NCI-H510A (cell line): ENCODE results near the gene SIPA1L3.

ENCODE experiments used
- DNase-seq: peaks from one replicate; lab custom pipeline; 2025; lab: John Stamatoyannopoulos, UW

Gene SIPA1L3

GRCh38 chr19:38239816-38240215, 332.8 kb downstream of the SIPA1L3 start:
- DNase-seq, result no peak

DNA sequence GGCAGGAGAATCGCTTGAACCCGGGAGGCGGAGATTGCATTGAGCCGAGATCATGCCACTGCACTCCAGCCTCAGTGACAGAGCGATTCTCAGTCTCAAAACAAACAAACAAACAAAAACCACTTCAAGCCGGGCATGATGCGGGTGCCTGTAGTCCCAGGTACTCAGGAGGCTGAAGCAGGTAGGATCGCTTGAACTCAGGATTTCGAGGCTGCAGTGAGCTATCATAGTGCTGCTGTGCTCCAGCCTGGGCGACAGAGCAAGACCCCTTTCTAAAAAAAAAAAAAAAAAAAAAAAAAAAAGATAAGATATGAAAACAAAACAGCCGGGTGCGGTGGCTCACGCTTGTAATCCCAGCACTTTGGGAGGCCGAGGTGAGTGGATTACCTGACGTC, 336.3 kb downstream of the SIPA1L3 start:
- DNase-seq, result no peak

DNA sequence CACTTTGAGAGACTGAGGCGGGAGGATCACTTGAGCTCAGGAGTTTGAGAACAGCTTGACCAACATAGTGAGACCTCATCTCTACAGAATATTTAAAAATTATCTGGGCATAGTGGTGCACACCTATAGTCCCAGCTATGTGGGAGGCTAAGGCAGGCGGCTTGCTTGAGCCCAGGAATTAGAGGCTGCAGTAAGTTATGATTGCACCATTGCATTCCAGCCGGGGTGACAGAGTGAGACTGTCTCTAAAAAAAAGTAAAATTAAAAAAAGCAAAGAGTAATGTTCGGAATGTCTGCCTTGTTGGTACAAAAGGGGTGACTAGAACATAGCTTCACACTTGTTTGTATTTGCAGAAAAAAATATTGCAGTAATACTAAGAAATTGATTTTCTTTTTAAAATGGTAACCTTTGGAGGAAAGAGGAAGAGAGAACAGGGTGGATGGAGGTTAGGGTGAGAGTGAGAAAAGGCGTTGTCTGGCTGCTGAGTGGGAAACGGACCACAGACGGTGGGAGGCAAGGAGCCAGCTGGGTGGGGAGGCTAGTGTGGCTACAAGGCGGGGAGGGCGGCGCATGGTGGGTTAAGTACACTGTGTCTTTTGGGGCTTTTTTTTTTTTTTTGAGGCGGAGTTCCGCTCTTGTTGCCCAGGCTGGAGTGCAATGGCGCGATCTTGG, 339.0 kb downstream of the SIPA1L3 start:
- DNase-seq, result no peak

- DNase-seq, result no peak
Measured at GRCh38 chr19:38247126-38247525, 340.1 kb downstream of the SIPA1L3 start.

- no peak for DNase-seq
Measured at GRCh38 chr19:38247734-38248268, 340.8 kb downstream of the SIPA1L3 start.

- no peak for DNase-seq
Measured at GRCh38 chr19:38248421-38248820, 341.4 kb downstream of the SIPA1L3 start.

GRCh38 chr19:38250428-38250820, 343.4 kb downstream of the SIPA1L3 start:
- no peak for DNase-seq

DNA sequence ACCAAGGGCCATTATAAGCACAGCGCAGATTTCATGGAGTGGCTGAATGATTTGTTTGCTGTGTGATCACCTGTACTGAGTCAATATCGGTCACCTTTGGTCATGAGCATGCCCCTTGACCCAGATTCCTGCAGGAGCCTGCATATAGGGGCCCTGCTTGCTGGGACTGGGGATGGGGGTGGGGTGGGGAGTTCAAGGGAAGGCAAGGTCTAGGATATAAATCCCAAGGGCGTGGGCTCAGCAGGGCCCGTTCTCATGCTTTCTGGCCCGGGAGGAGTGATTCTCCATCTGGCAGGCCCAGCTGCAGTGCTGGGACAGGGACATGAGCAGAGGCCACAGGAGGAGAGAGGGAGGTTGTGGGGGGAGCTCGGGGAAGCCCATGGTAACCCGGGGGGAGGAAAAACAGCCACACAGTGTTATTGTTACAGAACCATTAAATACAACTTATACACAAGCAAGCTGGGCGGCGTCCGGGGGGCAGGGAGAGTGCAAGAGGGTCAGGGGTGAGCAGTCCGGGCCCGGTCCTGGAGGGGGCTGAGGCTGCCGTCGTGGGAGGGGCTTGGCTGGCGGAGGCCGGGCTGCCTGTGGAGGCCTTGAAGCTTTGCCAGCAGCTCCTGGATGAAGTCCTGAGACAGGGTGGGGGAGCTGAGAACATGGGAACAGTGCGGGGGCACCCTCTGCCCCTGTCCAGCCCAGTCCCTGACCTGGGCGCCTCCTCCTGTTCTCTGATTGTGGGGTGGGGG, 344.0 kb downstream of the SIPA1L3 start:
- peak; percentile 46 for DNase-seq

- no peak for DNase-seq
Measured at GRCh38 chr19:38251564-38252051, 344.6 kb downstream of the SIPA1L3 start.

DNA sequence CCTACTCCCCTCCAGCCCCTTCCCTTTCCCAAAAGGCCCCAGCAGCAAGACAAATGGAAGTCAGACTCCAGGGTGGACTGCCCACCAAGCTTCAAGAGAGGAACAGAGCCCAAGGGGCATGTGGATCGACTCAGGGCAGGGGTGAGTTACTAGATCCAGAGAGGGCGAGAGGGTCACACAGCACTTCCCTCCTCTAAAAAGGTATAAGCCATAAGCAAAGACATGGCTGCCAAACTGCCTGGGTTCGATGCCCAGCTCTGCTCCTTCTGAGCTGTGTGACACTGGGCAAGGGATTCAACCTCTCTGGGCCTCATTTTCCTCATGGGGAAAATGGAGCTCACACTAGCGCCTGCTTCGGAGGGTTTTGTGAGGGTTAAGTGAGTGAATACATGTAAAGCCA, 345.4 kb downstream of the SIPA1L3 start:
- no peak for DNase-seq

DNA sequence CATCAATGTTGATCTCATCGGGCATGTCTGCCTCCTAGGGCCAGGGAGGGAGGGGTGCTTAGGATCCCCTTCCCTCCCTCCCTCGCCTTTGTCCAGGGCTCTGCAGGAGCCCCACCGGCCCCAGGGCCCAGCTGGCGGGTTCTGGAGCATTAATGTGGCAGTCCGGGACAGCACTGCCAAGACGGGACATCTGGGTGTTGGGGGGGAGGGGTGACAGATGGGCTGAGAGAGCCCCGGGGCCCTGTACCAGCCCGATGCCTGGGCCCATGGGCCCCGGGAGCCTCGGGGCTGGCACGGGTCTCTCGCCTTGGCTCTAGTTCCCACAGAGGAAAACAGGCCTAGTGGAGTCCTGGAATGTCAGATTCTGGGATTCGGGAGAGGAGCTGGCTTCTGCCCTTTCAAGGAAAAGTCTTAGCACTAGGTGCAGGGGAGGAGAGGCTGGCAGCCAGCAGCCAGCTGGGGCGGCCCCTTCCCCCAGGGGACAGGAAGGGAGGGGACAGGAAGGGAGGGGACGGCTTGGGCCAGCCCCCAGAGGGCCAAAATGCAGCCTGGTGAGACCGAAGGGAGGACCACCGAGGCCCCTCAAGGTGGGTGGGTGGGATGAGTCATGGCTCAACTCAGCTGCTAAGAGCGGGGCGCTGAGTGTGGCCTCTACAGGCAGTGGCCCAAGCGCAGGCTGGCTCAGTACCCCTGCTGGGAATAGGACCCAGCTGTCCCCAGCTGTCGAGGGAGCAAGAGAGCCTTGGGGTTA, 346.1 kb downstream of the SIPA1L3 start:
- no peak for DNase-seq

- no peak for DNase-seq
Measured at GRCh38 chr19:38253788-38254187, 346.8 kb downstream of the SIPA1L3 start.

GRCh38 chr19:38255383-38256014, 348.5 kb downstream of the SIPA1L3 start:
- DNase-seq, result no peak
